Keratinocyte (primary cell): ENCODE data around the gene UBQLN3.

Experiments used
- CTCF ChIP-seq, 3 experiments: IDR thresholded peaks in 1 of 3; conservative IDR thresholded peaks in 1 of 3; optimal IDR thresholded peaks in 1 of 3; 2 replicates in 2 of 3; 3 replicates in 1 of 3; pipeline versions ENCODE3 to v1.5.1; 2011; ENCODE audit warnings: low read length in 3 of 3, mild to moderate bottlenecking in 3 of 3, moderate library complexity in 2 of 3, control low read depth in 1 of 3, inconsistent platforms in 1 of 3; ENCODE audit not compliant: insufficient read depth in 2 of 3; ENCODE audit errors: extremely low read depth in 1 of 3
- EZH2 ChIP-seq: IDR thresholded peaks from one replicate; pipeline ENCODE4 v1.6.1; 2012; ENCODE audit warnings: inconsistent platforms, mild to moderate bottlenecking, low read length, moderate library complexity

- TF ChIP-seq CTCF (optimal IDR thresholded peaks at IDR 0.05 in 1 of 3, IDR thresholded peaks at IDR 0.05 in 1 of 3, conservative IDR thresholded peaks at IDR 0.05 in 1 of 3; ENCODE audit: extremely low read depth in 1 of 3, insufficient read depth in 2 of 3, low read length in 3 of 3) (no peak), EZH2 (no peak)
These were observed 11.8 kb upstream of the UBQLN3 start for GRCh38 chr11:5521540-5521939.
